Astrocyte (in vitro differentiated cells and primary cell): ENCODE results near the gene SHROOM2. TPM values are rescaled to one million over a fixed set of nuclear protein-coding genes. Genes with fewer than 3 reads are reported as not detected.

Experiments
- DNase-seq: peaks from one replicate; pipeline ENCODE4 v3.0.0-alpha.2; 2010; ENCODE audit warnings: low read depth
- FAIRE-seq: peaks from 2 replicates; lab custom pipeline; 2011; peaks lifted over from hg19 to GRCh38; lab: Jason Lieb, UNC
- H2AFZ ChIP-seq: 2 replicates; pipeline ENCODE4 v1.6.0; 2012; ENCODE audit warnings: low read depth, low read length, inconsistent platforms
- H3K27ac ChIP-seq: 2 replicates; pipeline ENCODE4 v1.5.1; 2011; ENCODE audit warnings: low read depth, low read length, inconsistent platforms
- H3K27me3 ChIP-seq: 2 replicates; pipeline ENCODE4 v1.6.0; 2011; ENCODE audit warnings: low read length, inconsistent platforms; ENCODE audit not compliant: insufficient read depth
- H3K36me3 ChIP-seq: 2 replicates; pipeline ENCODE4 v1.5.1; 2011; ENCODE audit warnings: low read length, inconsistent platforms; ENCODE audit not compliant: insufficient read depth
- H3K4me1 ChIP-seq: 2 replicates; pipeline ENCODE4 v1.5.1; 2011; ENCODE audit warnings: low read length, inconsistent platforms; ENCODE audit not compliant: insufficient read depth
- H3K4me2 ChIP-seq: 2 replicates; pipeline ENCODE4 v1.6.0; 2012; ENCODE audit warnings: low read length, inconsistent platforms
- H3K4me3 ChIP-seq: 2 replicates; pipeline ENCODE4 v1.5.1; 2011; ENCODE audit warnings: low read depth, mild to moderate bottlenecking, low read length, inconsistent platforms; ENCODE audit not compliant: insufficient read depth
- H3K79me2 ChIP-seq: 2 replicates; pipeline ENCODE4 v1.6.0; 2012; ENCODE audit warnings: mild to moderate bottlenecking, low read length, inconsistent platforms; ENCODE audit not compliant: insufficient read depth
- H3K9ac ChIP-seq: 2 replicates; pipeline ENCODE4 v1.6.0; 2012; ENCODE audit warnings: mild to moderate bottlenecking, low read length, inconsistent platforms
- H3K9me3 ChIP-seq: 2 replicates; pipeline ENCODE4 v1.5.1; 2012; ENCODE audit warnings: low read depth, mild to moderate bottlenecking, low read length, inconsistent platforms; ENCODE audit not compliant: insufficient read depth
- H4K20me1 ChIP-seq: 2 replicates; pipeline ENCODE4 v1.6.0; 2012; ENCODE audit warnings: low read length, inconsistent platforms; ENCODE audit not compliant: insufficient read depth
- H3K27ac Mint-ChIP-seq: one replicate; pipeline ENCODE4 v1.8.0; 2021; ENCODE audit warnings: mild to moderate bottlenecking, mixed read lengths; ENCODE audit not compliant: unreplicated experiment
- H3K27me3 Mint-ChIP-seq: one replicate; pipeline ENCODE4 v1.8.0; 2021; ENCODE audit warnings: low read depth, mixed read lengths; ENCODE audit not compliant: unreplicated experiment
- H3K36me3 Mint-ChIP-seq: one replicate; pipeline ENCODE4 v1.8.0; 2021; ENCODE audit warnings: low read depth, mixed read lengths; ENCODE audit not compliant: unreplicated experiment
- H3K4me1 Mint-ChIP-seq: one replicate; pipeline ENCODE4 v1.8.0; 2021; ENCODE audit warnings: low read depth, mixed read lengths; ENCODE audit not compliant: unreplicated experiment
- H3K4me3 Mint-ChIP-seq: one replicate; pipeline ENCODE4 v1.8.0; 2021; ENCODE audit warnings: mild to moderate bottlenecking, moderate library complexity, mixed read lengths; ENCODE audit not compliant: unreplicated experiment
- H3K9me3 Mint-ChIP-seq: one replicate; pipeline ENCODE4 v1.8.0; 2021; ENCODE audit warnings: mild to moderate bottlenecking, mixed read lengths; ENCODE audit not compliant: unreplicated experiment
- CTCF ChIP-seq: IDR thresholded peaks from 2 replicates; pipeline ENCODE4 v1.5.1; 2011; ENCODE audit warnings: low read depth, mild to moderate bottlenecking, inconsistent platforms, low read length, moderate library complexity; ENCODE audit not compliant: insufficient read depth
- EZH2 ChIP-seq: IDR thresholded peaks from 2 replicates; pipeline ENCODE4 v1.6.1; 2012; ENCODE audit warnings: mild to moderate bottlenecking, low read length, inconsistent platforms; ENCODE audit not compliant: insufficient read depth
- total RNA-seq: library from RNA; stranded (reverse); gene quantifications from 2 replicates; pipeline ENCODE4 v1.2.1, GENCODE V29; 2021

The SHROOM2 gene
- total RNA-seq, 1 donor from 2014 or later, result 15.9 TPM

GRCh38 chrX:9907645-9908387, 121.6 kb downstream of the SHROOM2 start:
- peaks cover 42% of the 10 kb centered on the region for H3K4me1 Mint-ChIP-seq
- no peaks in the 10 kb centered on the region for H3K9me3 Mint-ChIP-seq
- Histone ChIP-seq H3K4me2 (peak overlapping the region; percentile 70), H3K27ac (peak overlapping the region; percentile 82), H3K4me3 (no peak overlapping the region), H3K27me3 (no peaks in the 10 kb centered on the region), H3K4me1 (peaks cover 46% of the 10 kb centered on the region), H4K20me1 (no peaks in the 10 kb centered on the region), H2AFZ (no peak overlapping the region), H3K79me2 (peaks cover 11% of the 10 kb centered on the region), H3K9ac (peak overlapping the region; percentile 28), H3K9me3 (no peaks in the 10 kb centered on the region), H3K36me3 (no peaks in the 10 kb centered on the region)
- no peaks in the 10 kb centered on the region for H3K36me3 Mint-ChIP-seq
- peak; percentile 93 for DNase-seq
- no peaks in the 10 kb centered on the region for H3K27me3 Mint-ChIP-seq
- no peak for TF ChIP-seq CTCF
- TF ChIP-seq EZH2, result no peak
- peak overlapping the region; percentile 77 for H3K27ac Mint-ChIP-seq
- peak; percentile 98 for FAIRE-seq
- peak overlapping the region; percentile 15 for H3K4me3 Mint-ChIP-seq

GRCh38 chrX:9909254-9909653, 123.0 kb downstream of the SHROOM2 start:
- H3K4me1 Mint-ChIP-seq, result peaks cover 41% of the 10 kb centered on the region
- Histone ChIP-seq H3K9me3 (no peaks in the 10 kb centered on the region), H3K4me1 (peaks cover 48% of the 10 kb centered on the region), H2AFZ (no peak overlapping the region), H3K36me3 (no peaks in the 10 kb centered on the region), H3K79me2 (peaks cover 7% of the 10 kb centered on the region), H3K4me3 (no peak overlapping the region), H3K27me3 (no peaks in the 10 kb centered on the region), H3K9ac (no peak overlapping the region), H4K20me1 (no peaks in the 10 kb centered on the region), H3K4me2 (no peak overlapping the region), H3K27ac (no peak overlapping the region)
- H3K36me3 Mint-ChIP-seq, result no peaks in the 10 kb centered on the region
- FAIRE-seq (no peak), DNase-seq (no peak)
- no peaks in the 10 kb centered on the region for H3K9me3 Mint-ChIP-seq
- H3K27ac Mint-ChIP-seq, result no peak overlapping the region
- no peak overlapping the region for H3K4me3 Mint-ChIP-seq
- no peak for TF ChIP-seq CTCF
- TF ChIP-seq EZH2, result no peak
- no peaks in the 10 kb centered on the region for H3K27me3 Mint-ChIP-seq

GRCh38 chrX:9911487-9911886, 125.3 kb downstream of the SHROOM2 start:
- H3K9ac ChIP-seq, result peak overlapping the region; percentile 50

More at GRCh38 chrX:9911487-9911886, 125.3 kb downstream of the SHROOM2 start:
- no peak overlapping the region for H3K4me3 ChIP-seq
- H3K4me3 Mint-ChIP-seq, result no peak overlapping the region
- peak; percentile 72 for DNase-seq
- TF ChIP-seq EZH2 (no peak), CTCF (no peak)
- H3K4me1 ChIP-seq, result peaks cover 36% of the 10 kb centered on the region
- no peaks in the 10 kb centered on the region for H3K36me3 ChIP-seq
- no peaks in the 10 kb centered on the region for H3K9me3 Mint-ChIP-seq
- H3K4me2 ChIP-seq, result peak overlapping the region; percentile 84
- H3K27ac ChIP-seq, result peak overlapping the region; percentile 63
- no peaks in the 10 kb centered on the region for H3K9me3 ChIP-seq
- no peak overlapping the region for H2AFZ ChIP-seq
- peak overlapping the region; percentile 72 for H3K27ac Mint-ChIP-seq
- H3K27me3 Mint-ChIP-seq, result no peaks in the 10 kb centered on the region
- peaks cover 33% of the 10 kb centered on the region for H3K4me1 Mint-ChIP-seq
- no peaks in the 10 kb centered on the region for H3K36me3 Mint-ChIP-seq
- no peaks in the 10 kb centered on the region for H4K20me1 ChIP-seq
- H3K27me3 ChIP-seq, result no peaks in the 10 kb centered on the region
- H3K79me2 ChIP-seq, result peaks cover 18% of the 10 kb centered on the region
- FAIRE-seq, result no peak
